GM19025 (cell line): ENCODE results near the gene CCDC59.
A peak's percentile ranks its signal among the peaks of the same experiment; 100 is the strongest.
"Not testable (repeated sequence)": the region's sequence is repeated elsewhere in the genome, so short reads cannot be mapped to it uniquely, and the experiment has no call there.

Experiments used
- ATAC-seq: cut with Tn5 transposase; IDR thresholded peaks from one replicate; pipeline ENCODE4 v1.9.1; 2021; ENCODE audit warnings: mild to moderate bottlenecking, low read depth, moderate library complexity; ENCODE audit not compliant: unreplicated experiment

The CCDC59 gene

GRCh38 chr12:82358200-82359114 is at the start of gene CCDC59, which contains the start of gene METTL25:
TSS of gene CCDC59 (minus strand) at chr12:82358387. CDS start at chr12:82358376, 11 bp downstream.
TSS of gene METTL25 (plus strand) at chr12:82358529. CDS start at chr12:82358566, 37 bp downstream.
- ATAC-seq, result peak; percentile 92

- no peak for ATAC-seq
Measured at GRCh38 chr12:82407481-82407880, 49.3 kb upstream of the CCDC59 start.

- ATAC-seq, result no peak
Measured at GRCh38 chr12:82406651-82407050, 48.5 kb upstream of the CCDC59 start.

- no peak for ATAC-seq
Measured at GRCh38 chr12:82400819-82401218, 42.6 kb upstream of the CCDC59 start.

- no peak for ATAC-seq
Measured at GRCh38 chr12:82398879-82399278, 40.7 kb upstream of the CCDC59 start.

- no peak for ATAC-seq
Measured at GRCh38 chr12:82383930-82384552, 25.9 kb upstream of the CCDC59 start.

- ATAC-seq, result no peak
Measured at GRCh38 chr12:82378997-82379396, 20.8 kb upstream of the CCDC59 start.

GRCh38 chr12:82375201-82375600 is 17.0 kb upstream of the CCDC59 start:
- no peak for ATAC-seq

- ATAC-seq, result no peak
Measured at GRCh38 chr12:82366197-82366596, 8.0 kb upstream of the CCDC59 start.

GRCh38 chr12:82363990-82364389 is 5.8 kb upstream of the CCDC59 start:
- ATAC-seq, result no peak

- ATAC-seq, result no peak
Measured at GRCh38 chr12:82361461-82361915, 3.3 kb upstream of the CCDC59 start.

- not testable (repeated sequence) for ATAC-seq
Measured at GRCh38 chr12:82360834-82361233, 2.6 kb upstream of the CCDC59 start.

GRCh38 chr12:82359115-82359478 is 910 bp upstream of the CCDC59 start:
- no peak for ATAC-seq

- ATAC-seq, result no peak
Measured at GRCh38 chr12:82357845-82358199, 365 bp downstream of the CCDC59 start.

GRCh38 chr12:82357340-82357739 is 847 bp downstream of the CCDC59 start:
- no peak for ATAC-seq

GRCh38 chr12:82351390-82351789 is 6.8 kb downstream of the CCDC59 start:
- no peak for ATAC-seq

- ATAC-seq, result no peak
Measured at GRCh38 chr12:82350161-82350560, 8.0 kb downstream of the CCDC59 start.

GRCh38 chr12:82329508-82329907 is 28.7 kb downstream of the CCDC59 start:
- ATAC-seq, result no peak

GRCh38 chr12:82327861-82328260 is 30.3 kb downstream of the CCDC59 start:
- ATAC-seq, result no peak

- no peak for ATAC-seq
Measured at GRCh38 chr12:82326905-82327503, 31.2 kb downstream of the CCDC59 start.
